ENCODE measurements around the gene FAT1.
"Not testable (repeated sequence)": the region's sequence is repeated elsewhere in the genome, so short reads cannot be mapped to it uniquely, and the experiment has no call there.

The FAT1 gene

GRCh38 chr4:186760576-186760975, 36.9 kb upstream of the FAT1 start:
- TF ChIP-seq CTCF (IDR thresholded peaks at IDR 0.05; ENCODE audit: borderline replicate concordance, insufficient read depth, low read depth, low read length) = no peak
- H3K4me3 ChIP-seq (ENCODE audit: low read depth, low read length) = no peak overlapping the region

- no peak for TF ChIP-seq CTCF (IDR thresholded peaks at IDR 0.05; ENCODE audit: borderline replicate concordance, insufficient read depth, low read depth, low read length)
Observed at GRCh38 chr4:186759990-186760389, 36.3 kb upstream of the FAT1 start.

GRCh38 chr4:186758929-186759682, 35.5 kb upstream of the FAT1 start:
- no peak for TF ChIP-seq CTCF (IDR thresholded peaks at IDR 0.05; ENCODE audit: borderline replicate concordance, insufficient read depth, low read depth, low read length)
- H3K4me3 ChIP-seq (ENCODE audit: low read depth, low read length) = no peak overlapping the region

More at GRCh38 chr4:186759990-186760389, 36.3 kb upstream of the FAT1 start:
- H3K4me3 ChIP-seq (ENCODE audit: low read depth, low read length) = no peak overlapping the region

- H3K4me3 ChIP-seq (ENCODE audit: low read depth, low read length) = no peak overlapping the region
Observed at GRCh38 chr4:186757696-186758355, 34.2 kb upstream of the FAT1 start.

GRCh38 chr4:186756550-186756949, 32.9 kb upstream of the FAT1 start:
- H3K4me3 ChIP-seq (ENCODE audit: low read depth, low read length) = not testable (repeated sequence)

More at GRCh38 chr4:186757696-186758355, 34.2 kb upstream of the FAT1 start:
- TF ChIP-seq CTCF (IDR thresholded peaks at IDR 0.05; ENCODE audit: borderline replicate concordance, insufficient read depth, low read depth, low read length) = no peak

GRCh38 chr4:186755550-186756519, 32.2 kb upstream of the FAT1 start:
- TF ChIP-seq CTCF (IDR thresholded peaks at IDR 0.05; ENCODE audit: borderline replicate concordance, insufficient read depth, low read depth, low read length) = no peak
- no peak overlapping the region for H3K4me3 ChIP-seq (ENCODE audit: low read depth, low read length)

- no peak overlapping the region for H3K4me3 ChIP-seq (ENCODE audit: low read depth, low read length)
Observed at GRCh38 chr4:186754976-186755375, 31.3 kb upstream of the FAT1 start.

More at GRCh38 chr4:186754976-186755375, 31.3 kb upstream of the FAT1 start:
- no peak for TF ChIP-seq CTCF (IDR thresholded peaks at IDR 0.05; ENCODE audit: borderline replicate concordance, insufficient read depth, low read depth, low read length)

Measured in GM12875 (cell line).